Skeletal muscle cell (primary cell): ENCODE data around the gene MSLN.
"Not testable (repeated sequence)": the region's sequence is repeated elsewhere in the genome, so short reads cannot be mapped to it uniquely, and the experiment has no call there.

Experiments used
- DNase-seq: peaks from one replicate; pipeline ENCODE4 v3.0.0-alpha.2; 2010; ENCODE audit warnings: low read depth
- H3K4me3 ChIP-seq: 2 replicates; pipeline ENCODE4 v1.5.1; 2011; ENCODE audit warnings: low read depth, mild to moderate bottlenecking, control low read depth, low read length, moderate library complexity

Gene MSLN

GRCh38 chr16:733382-734207 is 26.9 kb upstream of the MSLN start:
- DNase-seq, result no peak

GRCh38 chr16:734208-734980 is 26.1 kb upstream of the MSLN start:
- DNase-seq, result no peak
- no peak overlapping the region for H3K4me3 ChIP-seq

More at GRCh38 chr16:733382-734207, 26.9 kb upstream of the MSLN start:
- no peak overlapping the region for H3K4me3 ChIP-seq

- no peak overlapping the region for H3K4me3 ChIP-seq
- no peak for DNase-seq
These were observed 25.3 kb upstream of the MSLN start for GRCh38 chr16:734981-735881.

- no peak overlapping the region for H3K4me3 ChIP-seq
- no peak for DNase-seq
These were observed 24.5 kb upstream of the MSLN start for GRCh38 chr16:735982-736453.

GRCh38 chr16:736936-737481 is 23.5 kb upstream of the MSLN start:
- H3K4me3 ChIP-seq, result no peak overlapping the region
- no peak for DNase-seq

GRCh38 chr16:739560-740458 is 20.7 kb upstream of the MSLN start:
- H3K4me3 ChIP-seq, result peak overlapping the region; percentile 91
- no peak for DNase-seq

- H3K4me3 ChIP-seq, result peak overlapping the region; percentile 91
- no peak for DNase-seq
These were observed 20.1 kb upstream of the MSLN start for GRCh38 chr16:740459-740763.

GRCh38 chr16:740764-741505 is 19.6 kb upstream of the MSLN start, which contains the start of gene CIAO3:
Gene CIAO3 (minus strand): TSS chr16:740997. CDS start chr16:740985, 12 bp downstream.
- peak; percentile 71 for DNase-seq
- H3K4me3 ChIP-seq, result peak within 1 kb of the TSS; percentile 91

GRCh38 chr16:741986-742629 is 18.4 kb upstream of the MSLN start:
- H3K4me3 ChIP-seq, result no peak overlapping the region
- DNase-seq, result no peak

- not testable (repeated sequence) for H3K4me3 ChIP-seq, DNase-seq
These were observed 17.6 kb upstream of the MSLN start for GRCh38 chr16:742894-743293.

GRCh38 chr16:743794-744500 is 16.6 kb upstream of the MSLN start:
- no peak overlapping the region for H3K4me3 ChIP-seq
- DNase-seq, result no peak

- DNase-seq, result no peak
- H3K4me3 ChIP-seq, result no peak overlapping the region
These were observed 14.8 kb upstream of the MSLN start for GRCh38 chr16:745739-746138.

GRCh38 chr16:746637-747036 is 13.9 kb upstream of the MSLN start:
- no peak for DNase-seq
- H3K4me3 ChIP-seq, result no peak overlapping the region

- H3K4me3 ChIP-seq, result no peak overlapping the region
- DNase-seq, result no peak
These were observed 12.4 kb upstream of the MSLN start for GRCh38 chr16:747978-748746.

- peak; percentile 31 for DNase-seq
- no peak overlapping the region for H3K4me3 ChIP-seq
These were observed 11.5 kb upstream of the MSLN start for GRCh38 chr16:749010-749409.

- no peak overlapping the region for H3K4me3 ChIP-seq
- no peak for DNase-seq
These were observed 10.0 kb upstream of the MSLN start for GRCh38 chr16:750485-750884.
